GM10847 (cell line): ENCODE measurements around the gene ACER3.

ENCODE experiments used
- POLR2A ChIP-seq: IDR thresholded peaks from 2 replicates; pipeline ENCODE4 v1.6.1; 2011; ENCODE audit not compliant: insufficient read length; ENCODE audit errors: extremely low read depth

The ACER3 gene

DNA sequence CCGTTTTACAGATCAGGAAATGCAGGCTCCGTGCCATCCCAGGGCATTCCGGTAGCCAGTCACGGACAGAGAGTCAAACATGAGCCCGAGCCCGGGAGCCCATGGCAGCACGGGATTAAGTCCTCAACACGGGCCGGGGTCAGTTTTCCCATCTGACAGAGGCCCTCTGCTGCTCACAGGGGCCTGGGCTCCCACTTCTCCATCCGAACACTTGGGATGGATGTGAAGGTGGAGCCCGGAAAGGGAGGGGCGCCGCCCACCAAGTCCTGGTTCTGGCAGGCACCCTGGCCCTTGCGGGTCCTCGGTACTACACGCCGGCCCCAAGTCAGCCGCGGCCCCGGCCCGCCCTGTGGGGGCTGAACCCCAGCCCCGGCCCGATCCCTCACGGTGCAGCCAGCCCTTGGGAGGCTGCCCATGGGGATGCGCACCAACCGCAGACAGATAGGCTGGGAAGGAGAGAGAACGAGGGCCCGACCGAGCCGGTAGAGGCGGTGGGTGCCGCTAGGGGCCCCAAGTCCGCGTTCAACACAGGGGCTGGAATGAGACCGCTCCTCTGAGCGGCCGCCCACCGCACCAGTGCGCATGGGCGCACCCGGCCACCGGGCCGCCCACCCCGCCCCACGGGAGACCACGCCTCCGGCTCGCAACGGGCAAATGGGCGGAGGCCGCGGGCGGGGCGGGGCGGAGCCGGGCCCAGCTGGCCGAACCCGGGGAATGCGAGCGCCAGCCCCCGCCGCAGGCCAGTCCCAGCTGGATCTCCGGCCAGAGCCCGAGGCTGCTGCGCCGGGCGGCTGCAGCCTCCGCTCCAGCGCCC is 205.7 kb downstream of the ACER3 start, which contains the start of gene CAPN5:
CAPN5 (plus strand) TSS at position 743 of the 814 bp plus-strand sequence. CDS start 17,916 bp downstream, outside the sequence.
- TF ChIP-seq POLR2A = no peak

DNA sequence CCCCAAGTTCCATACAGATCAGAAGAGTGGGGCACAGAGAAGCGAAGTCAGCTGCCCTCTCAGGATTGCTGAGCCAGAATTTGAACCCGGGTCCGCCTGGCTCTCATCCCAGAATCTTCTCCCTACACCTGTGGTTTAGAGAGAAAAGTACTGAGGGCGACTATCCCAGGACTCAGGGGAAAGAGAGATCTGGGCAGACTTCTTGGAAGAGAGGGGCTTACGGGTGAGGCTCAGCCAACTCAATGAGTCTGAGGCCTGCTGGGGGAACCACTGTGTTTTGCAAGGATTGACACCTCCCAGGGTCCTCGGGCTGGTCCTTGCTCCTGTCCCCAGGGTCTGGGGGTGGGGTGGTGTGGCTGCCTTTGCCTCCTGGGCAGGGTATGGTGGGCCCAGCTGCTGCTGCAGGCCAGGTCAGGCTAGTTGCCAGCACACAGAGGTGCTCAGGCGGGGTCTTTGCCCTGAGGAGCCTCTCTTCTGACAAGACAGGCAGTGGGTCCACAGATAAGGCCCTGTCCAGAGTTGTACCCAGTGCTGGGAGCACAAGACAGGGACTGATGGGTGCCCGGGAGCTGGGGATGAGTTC is 207.2 kb downstream of the ACER3 start:
- no peak for TF ChIP-seq POLR2A

DNA sequence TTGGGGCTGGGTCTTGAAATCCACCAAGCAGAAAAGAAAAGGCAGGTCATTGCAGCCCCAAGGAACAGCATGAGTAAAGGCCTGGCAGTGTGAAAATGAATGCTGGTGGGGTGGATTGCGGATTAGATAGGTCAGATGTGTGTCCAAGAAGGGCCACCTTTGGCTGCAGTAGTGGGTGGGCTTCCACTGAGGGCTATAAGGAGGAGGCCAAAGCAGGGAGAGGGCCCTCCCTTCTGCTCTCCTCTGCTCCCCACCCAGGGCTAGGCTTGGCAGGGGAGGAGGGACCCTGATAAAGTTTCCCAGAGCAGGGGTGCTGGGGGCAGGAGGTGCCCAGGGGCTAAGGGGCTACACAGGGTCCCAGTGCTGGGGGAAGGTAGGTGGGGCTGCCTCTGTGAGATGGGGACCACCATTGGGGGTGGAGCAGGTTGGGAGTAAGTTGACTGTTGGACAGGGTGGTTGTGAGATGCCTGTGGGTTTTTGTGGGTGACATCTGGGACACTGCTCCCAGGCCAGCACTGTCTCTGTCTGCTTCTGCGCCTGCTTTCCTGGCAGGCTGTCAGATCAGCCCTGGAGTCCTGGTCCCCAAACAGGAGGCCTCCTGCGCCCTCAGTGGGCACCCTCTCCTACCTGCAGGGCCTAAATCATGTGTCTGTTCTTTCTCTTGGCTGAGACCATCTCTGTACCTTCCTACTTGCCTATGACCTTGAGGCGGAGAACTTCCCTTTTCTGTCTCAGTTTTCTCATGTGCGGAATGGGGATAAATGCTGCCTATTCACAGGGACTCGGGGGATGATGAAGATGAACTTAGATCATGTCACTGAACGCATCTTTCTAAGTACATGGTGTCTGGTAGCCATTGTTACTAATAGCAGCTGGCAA is 208.0 kb downstream of the ACER3 start:
- no peak for TF ChIP-seq POLR2A

DNA sequence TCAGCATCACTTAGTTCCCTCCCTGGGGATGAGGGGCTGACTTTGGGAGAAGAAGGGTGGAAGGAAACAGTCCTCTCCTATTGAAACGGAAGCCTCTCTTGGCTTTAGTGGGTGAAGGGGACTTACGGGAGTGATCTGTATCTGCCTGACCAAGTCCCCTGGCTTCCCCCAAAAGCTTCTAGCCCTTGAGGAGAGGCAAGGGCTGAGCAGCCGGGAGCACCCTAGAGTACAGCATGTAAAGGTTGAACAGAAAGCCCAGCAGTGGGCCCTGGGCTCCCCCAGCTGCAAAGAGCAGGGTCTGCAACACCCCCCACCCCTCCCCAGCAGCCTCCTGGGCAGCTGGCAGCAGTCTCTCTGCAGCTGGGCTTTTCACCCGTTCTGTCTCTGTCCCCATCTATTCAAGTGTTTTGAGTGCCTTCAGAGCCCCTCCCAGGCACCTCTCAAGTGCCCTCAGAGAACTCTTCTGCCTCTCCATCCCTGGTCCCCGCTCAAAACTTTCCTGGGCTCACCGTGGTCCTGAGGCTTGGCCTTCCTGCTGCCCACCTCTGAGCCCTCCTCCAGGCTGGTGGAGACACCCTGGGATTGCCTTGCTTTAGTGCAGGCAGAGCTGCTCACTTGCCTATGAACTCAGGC is 208.7 kb downstream of the ACER3 start:
- TF ChIP-seq POLR2A = no peak

DNA sequence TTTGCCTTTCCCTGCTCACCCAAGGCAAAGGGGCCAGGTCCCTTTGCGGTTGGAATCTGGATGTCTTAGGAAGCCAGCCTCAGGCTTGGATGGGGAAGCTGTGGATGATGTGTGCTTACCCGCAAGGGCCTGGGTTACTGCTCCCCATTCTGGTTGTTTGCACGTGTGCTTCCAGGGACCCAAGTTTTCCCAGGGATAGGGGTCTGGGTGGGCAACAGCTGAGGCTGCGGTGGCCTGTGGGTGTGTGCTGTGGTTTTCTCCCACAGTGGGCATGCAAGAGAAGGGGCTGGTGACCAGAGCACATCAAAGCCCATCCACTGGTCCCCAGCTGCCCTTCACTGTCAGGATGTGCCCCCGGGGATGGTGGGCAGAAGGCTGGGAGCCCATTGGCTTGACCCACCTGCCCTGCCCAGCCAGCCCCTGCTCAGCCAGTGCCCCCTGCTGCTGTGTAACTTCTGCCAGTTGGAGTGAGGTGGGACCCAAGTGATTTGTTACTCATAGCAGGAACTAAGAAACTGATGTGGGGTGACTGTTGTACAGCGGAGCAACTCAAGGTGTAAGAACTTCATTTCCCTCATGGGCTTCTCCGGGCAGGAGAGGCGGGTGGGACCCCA is 209.4 kb downstream of the ACER3 start:
- TF ChIP-seq POLR2A = no peak

DNA sequence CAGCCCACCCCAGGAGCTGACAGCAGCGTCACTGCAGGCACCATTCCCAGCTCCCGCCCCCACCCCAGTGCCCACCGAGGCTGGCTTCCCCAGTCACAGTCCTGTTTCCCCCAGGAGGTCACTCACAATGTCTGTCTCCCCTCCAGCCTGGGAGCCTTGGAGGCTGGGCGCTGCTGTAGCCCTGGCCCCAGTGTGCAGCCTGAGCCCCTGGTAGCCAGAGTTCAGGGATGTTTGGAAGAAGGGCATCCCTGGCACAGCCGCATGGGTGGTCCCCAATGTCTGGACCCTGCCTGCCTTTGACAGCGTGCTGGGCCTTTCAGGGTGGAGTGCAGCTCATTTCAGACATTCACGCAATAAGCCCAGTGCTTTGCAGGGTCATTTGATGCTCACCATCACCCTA is 210.4 kb downstream of the ACER3 start:
- no peak for TF ChIP-seq POLR2A

DNA sequence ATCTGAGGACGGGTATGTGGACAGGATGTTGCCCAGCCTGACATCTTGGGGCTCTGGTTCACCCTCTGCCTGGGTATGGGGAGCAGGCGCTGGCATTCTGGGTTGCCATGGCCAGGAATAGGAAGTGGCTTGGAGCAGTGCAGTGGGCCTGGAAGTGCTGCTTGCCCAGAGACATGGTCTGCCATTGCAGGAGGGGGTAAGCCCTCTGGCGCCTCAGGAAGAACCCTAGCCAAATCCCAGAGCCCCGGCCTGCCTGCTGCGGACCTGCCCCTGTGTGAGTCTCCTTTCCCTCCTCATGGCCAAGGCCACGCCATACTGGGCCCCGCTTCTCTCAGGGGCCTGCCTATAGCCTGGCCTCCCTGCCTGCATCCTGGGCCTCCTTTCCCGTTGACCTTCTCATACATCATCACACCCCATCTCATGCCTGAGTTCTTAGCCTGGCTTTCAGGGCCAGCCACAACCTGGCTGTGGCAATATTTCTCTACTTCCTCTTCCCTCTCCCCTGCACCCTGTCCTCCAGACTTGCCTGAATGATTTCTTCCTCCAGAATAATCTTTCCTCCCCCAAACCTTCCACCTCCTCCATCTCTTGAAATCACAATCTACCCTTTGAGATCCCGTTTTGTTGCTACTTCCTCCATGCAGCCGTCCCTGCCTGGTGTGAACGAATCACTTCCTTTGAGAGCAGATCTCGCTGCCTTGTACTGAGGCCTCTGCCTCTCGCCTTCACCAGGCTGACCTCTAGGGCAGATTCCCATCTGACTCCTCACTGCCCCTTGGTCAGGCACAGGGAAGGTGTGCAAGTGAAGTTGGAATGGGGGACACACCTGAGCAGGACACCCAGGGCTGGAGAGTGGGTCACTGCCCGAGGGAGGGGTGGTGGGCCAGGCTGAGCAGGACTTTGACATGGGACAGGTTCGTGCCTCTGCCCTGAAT is 211.2 kb downstream of the ACER3 start:
- no peak for TF ChIP-seq POLR2A

GRCh38 chr11:77072851-77073327 is 212.2 kb downstream of the ACER3 start:
- TF ChIP-seq POLR2A = no peak

DNA sequence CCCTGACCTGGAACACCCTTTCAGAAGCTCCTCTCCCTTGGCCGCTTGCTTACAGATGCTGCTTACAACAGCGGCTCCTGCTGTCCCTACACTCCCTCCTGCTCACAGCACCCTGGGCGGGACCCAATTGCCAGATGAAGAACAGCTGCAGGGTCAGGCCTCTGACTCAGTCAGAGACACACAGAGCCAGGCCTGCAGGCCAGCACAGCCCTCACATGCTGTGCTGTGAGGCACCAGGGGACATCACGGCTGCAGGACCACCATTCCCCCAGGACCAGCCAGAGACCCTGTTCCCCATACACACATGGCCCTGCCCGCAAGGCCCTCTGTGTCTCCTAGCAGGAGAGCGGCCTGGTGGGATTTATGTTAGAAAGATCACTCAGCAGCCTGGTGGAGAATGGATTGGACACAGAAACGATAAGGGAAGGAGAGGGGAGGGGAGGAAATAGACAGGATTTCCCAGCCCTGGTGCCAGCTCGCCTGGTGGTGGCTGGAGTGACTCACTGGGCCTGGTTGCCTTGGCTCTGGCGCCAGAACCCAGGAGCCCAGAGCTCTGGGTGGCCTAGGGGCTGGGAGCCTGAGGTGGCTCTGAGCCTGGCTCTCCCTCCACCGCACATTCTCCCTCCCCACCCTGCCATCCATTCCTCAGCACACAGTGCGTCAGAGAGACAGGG is 212.7 kb downstream of the ACER3 start:
- no peak for TF ChIP-seq POLR2A

- TF ChIP-seq POLR2A = no peak
Observed at GRCh38 chr11:77074205-77074604, 213.5 kb downstream of the ACER3 start.

- no peak for TF ChIP-seq POLR2A
Observed at GRCh38 chr11:77074626-77075221, 214.0 kb downstream of the ACER3 start.

GRCh38 chr11:77075425-77075905 is 214.7 kb downstream of the ACER3 start:
- TF ChIP-seq POLR2A = no peak
